ENCODE data around the gene BCR. TPM values are rescaled to one million over a fixed set of nuclear protein-coding genes. Genes with fewer than 3 reads are reported as not detected.

The BCR gene
- total RNA-seq, 1 donor from 2014 or later: 118 TPM

DNA sequence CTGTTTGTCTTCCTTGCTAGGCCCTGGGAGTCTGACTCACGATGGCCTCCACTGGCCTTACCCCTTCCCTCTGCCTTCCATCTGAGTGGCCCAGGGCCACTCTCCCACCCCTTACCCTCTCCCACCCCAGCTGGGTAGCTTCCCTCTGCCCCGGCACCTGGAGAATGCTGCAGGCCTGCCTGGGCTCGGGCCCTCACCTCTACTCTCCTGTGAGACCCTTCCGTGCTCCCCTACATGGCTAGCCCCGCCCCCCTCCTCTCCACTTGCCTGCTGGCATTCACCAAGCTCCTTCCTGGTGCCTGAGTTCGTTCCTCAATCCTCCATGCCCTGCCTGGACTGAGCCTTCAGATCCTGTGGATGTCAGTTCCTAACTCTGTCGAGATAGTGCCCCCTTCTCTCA is 26.3 kb upstream of the BCR start:
- no peak for FAIRE-seq
- Histone ChIP-seq H3K4me3 (ENCODE audit: low read depth, low read length) (no peak overlapping the region), H3K36me3 (ENCODE audit: control insufficient read depth, insufficient read depth, low read length) (no peaks in the 10 kb centered on the region), H3K27me3 (ENCODE audit: control insufficient read depth, insufficient read depth, low read length) (no peaks in the 10 kb centered on the region)
- DNase-seq (ENCODE audit: low read depth): no peak
- TF ChIP-seq, protein P1, sequence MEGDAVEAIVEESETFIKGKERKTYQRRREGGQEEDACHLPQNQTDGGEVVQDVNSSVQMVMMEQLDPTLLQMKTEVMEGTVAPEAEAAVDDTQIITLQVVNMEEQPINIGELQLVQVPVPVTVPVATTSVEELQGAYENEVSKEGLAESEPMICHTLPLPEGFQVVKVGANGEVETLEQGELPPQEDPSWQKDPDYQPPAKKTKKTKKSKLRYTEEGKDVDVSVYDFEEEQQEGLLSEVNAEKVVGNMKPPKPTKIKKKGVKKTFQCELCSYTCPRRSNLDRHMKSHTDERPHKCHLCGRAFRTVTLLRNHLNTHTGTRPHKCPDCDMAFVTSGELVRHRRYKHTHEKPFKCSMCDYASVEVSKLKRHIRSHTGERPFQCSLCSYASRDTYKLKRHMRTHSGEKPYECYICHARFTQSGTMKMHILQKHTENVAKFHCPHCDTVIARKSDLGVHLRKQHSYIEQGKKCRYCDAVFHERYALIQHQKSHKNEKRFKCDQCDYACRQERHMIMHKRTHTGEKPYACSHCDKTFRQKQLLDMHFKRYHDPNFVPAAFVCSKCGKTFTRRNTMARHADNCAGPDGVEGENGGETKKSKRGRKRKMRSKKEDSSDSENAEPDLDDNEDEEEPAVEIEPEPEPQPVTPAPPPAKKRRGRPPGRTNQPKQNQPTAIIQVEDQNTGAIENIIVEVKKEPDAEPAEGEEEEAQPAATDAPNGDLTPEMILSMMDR (IDR thresholded peaks at IDR 0.05; ENCODE audit: insufficient read depth, low read length, severe bottlenecking): no peak

DNA sequence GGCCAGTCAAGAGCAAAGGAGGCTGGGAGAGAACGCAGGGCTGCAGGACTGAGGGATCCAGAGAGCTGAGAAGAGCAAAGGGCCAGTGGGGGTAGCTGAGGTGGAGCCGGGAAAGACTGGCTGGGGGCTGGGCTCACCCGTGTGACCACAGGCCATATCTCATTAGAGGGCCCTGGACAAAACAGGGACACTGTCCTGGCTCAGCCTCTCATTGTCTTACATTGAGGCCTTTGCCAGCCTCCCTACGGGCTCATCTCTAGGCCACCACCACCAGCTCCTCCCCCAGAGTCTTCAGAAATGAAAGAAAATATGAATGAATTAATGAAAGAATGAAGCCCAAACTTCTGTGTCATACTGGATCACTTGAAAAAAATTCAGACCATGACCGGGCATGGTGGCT is 25.8 kb upstream of the BCR start:
- DNase-seq (ENCODE audit: low read depth) (no peak), FAIRE-seq (no peak)
- Histone ChIP-seq H3K27me3 (ENCODE audit: control insufficient read depth, insufficient read depth, low read length) (no peaks in the 10 kb centered on the region), H3K4me3 (ENCODE audit: low read depth, low read length) (no peak overlapping the region), H3K36me3 (ENCODE audit: control insufficient read depth, insufficient read depth, low read length) (no peaks in the 10 kb centered on the region)
- TF ChIP-seq, protein P1 (IDR thresholded peaks at IDR 0.05; ENCODE audit: insufficient read depth, low read length, severe bottlenecking): no peak

DNA sequence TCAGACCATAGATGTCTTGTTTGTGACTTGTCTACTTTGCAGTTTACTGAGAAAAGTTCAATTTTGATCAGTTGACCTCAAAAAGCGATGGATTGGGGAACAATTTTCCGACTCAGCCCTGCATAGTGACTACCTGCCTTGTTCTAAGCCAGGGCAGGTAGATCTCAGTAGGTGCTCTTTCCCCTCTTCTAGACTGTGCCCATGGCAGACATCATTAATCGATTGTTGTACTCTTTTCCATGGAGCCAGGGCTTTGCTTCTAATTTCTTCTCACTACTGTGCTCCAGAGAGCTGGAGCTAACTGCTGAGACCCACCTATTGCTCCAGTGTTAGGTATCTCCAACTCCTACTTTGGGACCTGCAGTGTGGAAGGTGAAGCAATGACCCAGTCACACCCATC is 25.2 kb upstream of the BCR start:
- TF ChIP-seq, protein P1 (IDR thresholded peaks at IDR 0.05; ENCODE audit: insufficient read depth, low read length, severe bottlenecking): no peak
- H3K36me3 ChIP-seq (ENCODE audit: control insufficient read depth, insufficient read depth, low read length): no peaks in the 10 kb centered on the region
- no peaks in the 10 kb centered on the region for H3K27me3 ChIP-seq (ENCODE audit: control insufficient read depth, insufficient read depth, low read length)
- no peak overlapping the region for H3K4me3 ChIP-seq (ENCODE audit: low read depth, low read length)
- FAIRE-seq (peak; percentile 87), DNase-seq (ENCODE audit: low read depth) (no peak)

DNA sequence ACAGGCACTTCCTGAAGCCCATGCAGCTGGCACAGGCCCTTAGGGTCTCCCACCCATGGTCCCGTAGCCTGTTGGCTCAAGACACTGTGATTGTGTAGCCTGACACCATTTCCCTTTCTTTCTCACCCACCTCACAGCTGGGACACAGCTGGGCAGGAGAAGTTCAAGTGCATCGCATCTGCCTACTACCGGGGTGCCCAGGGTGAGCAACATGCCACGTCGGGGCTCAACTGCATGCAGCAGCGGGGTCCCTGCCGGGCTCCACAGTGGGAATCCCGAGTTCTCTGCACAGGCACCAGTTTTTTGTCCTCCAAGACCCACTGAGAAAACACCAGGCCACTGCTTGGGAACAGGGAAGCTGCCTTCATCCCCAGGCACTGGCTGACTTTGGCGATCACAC is 24.5 kb upstream of the BCR start:
- Histone ChIP-seq H3K36me3 (ENCODE audit: control insufficient read depth, insufficient read depth, low read length) (no peaks in the 10 kb centered on the region), H3K27me3 (ENCODE audit: control insufficient read depth, insufficient read depth, low read length) (no peaks in the 10 kb centered on the region), H3K4me3 (ENCODE audit: low read depth, low read length) (no peak overlapping the region)
- TF ChIP-seq, protein P1 (IDR thresholded peaks at IDR 0.05; ENCODE audit: insufficient read depth, low read length, severe bottlenecking): no peak
- DNase-seq (ENCODE audit: low read depth) (no peak), FAIRE-seq (no peak)

DNA sequence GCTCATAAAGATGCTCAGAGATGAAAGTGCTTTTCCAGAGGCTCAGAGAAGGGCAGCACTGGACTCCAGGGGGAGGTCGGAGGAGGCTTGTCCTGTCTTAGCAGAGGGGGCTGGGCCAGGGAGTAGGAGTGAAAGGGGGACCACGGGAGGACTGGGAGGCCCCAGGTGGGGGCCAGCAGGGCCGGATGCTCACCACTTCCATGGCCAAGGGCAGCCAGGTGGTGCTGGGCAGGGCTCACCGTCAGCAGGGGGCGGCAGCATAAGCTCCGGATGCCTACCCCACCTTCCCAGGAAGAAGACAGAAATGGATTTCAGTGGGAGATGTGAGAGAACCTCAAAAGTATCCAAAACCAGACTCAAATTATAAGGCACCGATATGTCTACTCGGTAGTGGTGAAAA is 24.0 kb upstream of the BCR start:
- FAIRE-seq (no peak), DNase-seq (ENCODE audit: low read depth) (no peak)
- no peaks in the 10 kb centered on the region for H3K27me3 ChIP-seq (ENCODE audit: control insufficient read depth, insufficient read depth, low read length)
- H3K36me3 ChIP-seq (ENCODE audit: control insufficient read depth, insufficient read depth, low read length): no peaks in the 10 kb centered on the region
- TF ChIP-seq, protein P1 (IDR thresholded peaks at IDR 0.05; ENCODE audit: insufficient read depth, low read length, severe bottlenecking): peak; percentile 8
- no peak overlapping the region for H3K4me3 ChIP-seq (ENCODE audit: low read depth, low read length)
